Tibial nerve (tissue), 4 donors: ENCODE measurements around the gene SPATA2.

Experiments used
- EP300 ChIP-seq, 2 donors: sonication (generic); formaldehyde crosslinking; IDR thresholded peaks; one replicate each; pipeline ENCODE4 v1.6.1; 2017; ENCODE audit warnings: antibody characterized with exemption in 2 of 2, mild to moderate bottlenecking in 1 of 2
- POLR2A ChIP-seq, 2 donors: fragments of 450-650 bp; IDR thresholded peaks; one replicate each; pipeline ENCODE4 v1.6.1; 2017; ENCODE audit warnings: antibody characterized with exemption in 2 of 2, mild to moderate bottlenecking in 2 of 2, moderate library complexity in 2 of 2
- TF ChIP-seq, protein P1 (sequence below), 5 experiments: fragments of 200-600 bp in 3 of 5; fragments of 450-650 bp in 2 of 5; sonication (generic) in 3 of 5; IDR thresholded peaks; one replicate each; pipeline ENCODE4 v1.5.1; 2016 to 2019; ENCODE audit warnings: antibody characterized with exemption in 5 of 5, mild to moderate bottlenecking in 3 of 5, moderate library complexity in 2 of 5

DNA sequence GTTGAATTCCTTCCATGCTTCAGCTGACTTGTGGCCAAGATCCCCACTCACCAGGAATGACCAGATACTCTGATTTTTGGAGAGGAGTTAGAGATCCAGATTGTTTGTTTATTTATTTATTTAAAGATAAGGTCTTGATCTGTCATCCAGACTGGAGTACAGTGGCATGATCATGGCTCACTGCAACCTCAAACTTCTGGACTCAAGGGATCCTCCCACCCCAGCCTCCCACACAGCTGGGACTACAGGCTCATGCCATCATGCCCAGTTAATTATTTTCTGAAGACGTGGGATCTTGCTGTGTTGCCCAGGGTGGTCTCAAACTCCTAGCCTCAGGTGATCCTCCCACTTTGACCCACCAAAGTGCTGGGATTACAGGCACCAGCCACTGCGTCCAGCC, 4.1 kb upstream of the SPATA2 start:
- TF ChIP-seq, protein P1, sequence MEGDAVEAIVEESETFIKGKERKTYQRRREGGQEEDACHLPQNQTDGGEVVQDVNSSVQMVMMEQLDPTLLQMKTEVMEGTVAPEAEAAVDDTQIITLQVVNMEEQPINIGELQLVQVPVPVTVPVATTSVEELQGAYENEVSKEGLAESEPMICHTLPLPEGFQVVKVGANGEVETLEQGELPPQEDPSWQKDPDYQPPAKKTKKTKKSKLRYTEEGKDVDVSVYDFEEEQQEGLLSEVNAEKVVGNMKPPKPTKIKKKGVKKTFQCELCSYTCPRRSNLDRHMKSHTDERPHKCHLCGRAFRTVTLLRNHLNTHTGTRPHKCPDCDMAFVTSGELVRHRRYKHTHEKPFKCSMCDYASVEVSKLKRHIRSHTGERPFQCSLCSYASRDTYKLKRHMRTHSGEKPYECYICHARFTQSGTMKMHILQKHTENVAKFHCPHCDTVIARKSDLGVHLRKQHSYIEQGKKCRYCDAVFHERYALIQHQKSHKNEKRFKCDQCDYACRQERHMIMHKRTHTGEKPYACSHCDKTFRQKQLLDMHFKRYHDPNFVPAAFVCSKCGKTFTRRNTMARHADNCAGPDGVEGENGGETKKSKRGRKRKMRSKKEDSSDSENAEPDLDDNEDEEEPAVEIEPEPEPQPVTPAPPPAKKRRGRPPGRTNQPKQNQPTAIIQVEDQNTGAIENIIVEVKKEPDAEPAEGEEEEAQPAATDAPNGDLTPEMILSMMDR (IDR thresholded peaks at IDR 0.05): no peak
- TF ChIP-seq POLR2A (IDR thresholded peaks at IDR 0.05) (no peak), EP300 (IDR thresholded peaks at IDR 0.05) (no peak)
